Large intestine (tissue), 3 donors: ENCODE results near the gene GNB5. TPM values are rescaled to one million over a fixed set of nuclear protein-coding genes. Genes with fewer than 3 reads are reported as not detected.
"Not testable (repeated sequence)": the region's sequence is repeated elsewhere in the genome, so short reads cannot be mapped to it uniquely, and the experiment has no call there.

ENCODE experiments used
- DNase-seq, 2 donors: peaks; one replicate each; pipeline versions ENCODE4 v3.0.0 to v3.0.0-alpha.2; 2013
- H3K27ac ChIP-seq: one replicate; pipeline ENCODE4 v1.5.1; 2013; ENCODE audit warnings: low read length
- H3K27me3 ChIP-seq: 2 replicates; pipeline ENCODE4 v1.6.1; 2013; ENCODE audit warnings: low read length; ENCODE audit not compliant: control insufficient read depth, insufficient read depth
- H3K36me3 ChIP-seq: 2 replicates; pipeline ENCODE4 v1.6.1; 2013; ENCODE audit warnings: low read length; ENCODE audit not compliant: control insufficient read depth, insufficient read depth
- H3K4me1 ChIP-seq: one replicate; pipeline ENCODE4 v1.6.1; 2013; ENCODE audit warnings: low read length; ENCODE audit not compliant: control insufficient read depth, insufficient read depth
- H3K4me3 ChIP-seq: one replicate; pipeline ENCODE4 v1.5.1; 2013; ENCODE audit warnings: low read length
- H3K9me3 ChIP-seq: one replicate; pipeline ENCODE4 v1.6.1; 2013; ENCODE audit warnings: mild to moderate bottlenecking, low read depth, low read length, moderate library complexity; ENCODE audit not compliant: control insufficient read depth
- WGBS: methylation state at CpG from one replicate; pipeline ENCODE4 v1.1.5; 2013; ENCODE audit warnings: low lambda C conversion rate; ENCODE audit not compliant: insufficient coverage; 5-methylcytosine and 5-hydroxymethylcytosine counted together
- polyA plus RNA-seq: library from polyadenylated mRNA; unstranded; fragments of 120-200 nt; gene quantifications from one replicate; pipeline ENCODE4 v1.2.1, GENCODE V29; 2013

GNB5 gene
- polyA plus RNA-seq, 1 donor = 7.9 TPM

DNA sequence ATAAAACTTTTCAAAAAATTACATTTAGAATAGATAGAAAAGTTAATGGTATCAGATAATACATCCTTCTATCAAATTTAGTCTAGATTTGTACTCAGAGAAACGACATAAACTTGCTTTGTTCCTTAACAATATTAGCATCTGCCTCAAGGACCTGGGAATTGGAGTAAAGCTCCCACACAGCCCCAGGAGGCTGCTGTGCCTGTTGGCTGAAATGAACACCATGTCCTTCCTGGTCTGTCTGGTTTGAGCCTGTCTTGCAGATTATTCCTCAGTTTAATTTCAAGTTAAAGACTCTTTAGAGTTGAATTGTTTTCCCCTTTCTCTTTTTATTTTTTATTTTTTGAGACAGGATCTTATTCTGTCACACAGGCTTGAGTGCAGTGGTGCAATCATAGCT, 19.4 kb downstream of the GNB5 start:
- H3K4me3 ChIP-seq = no peak overlapping the region
- WGBS = no CpG with 5 or more reads among the region's 1 CpG
- no peak for DNase-seq
- no peaks in the 10 kb centered on the region for H3K27me3 ChIP-seq
- no peaks in the 10 kb centered on the region for H3K4me1 ChIP-seq
- H3K36me3 ChIP-seq = no peaks in the 10 kb centered on the region
- no peak overlapping the region for H3K27ac ChIP-seq
- H3K9me3 ChIP-seq = no peaks in the 10 kb centered on the region

DNA sequence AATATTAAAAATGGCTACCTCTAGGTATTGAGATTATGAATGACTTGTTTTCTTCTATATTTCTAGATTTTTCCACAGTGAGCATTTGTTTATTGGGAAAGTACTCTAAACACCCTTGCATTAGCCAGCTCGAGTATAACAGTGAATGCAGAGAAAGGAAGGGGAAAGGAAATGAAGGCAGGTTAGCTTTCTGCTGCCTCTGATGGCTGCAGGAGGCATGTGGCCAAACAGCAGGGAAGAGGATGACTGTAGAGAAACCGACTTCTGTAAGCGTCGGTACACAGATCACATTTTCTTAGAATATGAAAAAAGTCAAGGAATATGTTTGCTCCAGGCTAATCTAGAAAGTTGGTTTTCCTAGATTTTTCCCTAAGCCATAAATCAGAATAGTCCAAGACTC, 19.8 kb downstream of the GNB5 start:
- Histone ChIP-seq H3K4me1 (no peaks in the 10 kb centered on the region), H3K9me3 (no peaks in the 10 kb centered on the region), H3K4me3 (no peak overlapping the region), H3K27me3 (no peaks in the 10 kb centered on the region), H3K27ac (no peak overlapping the region), H3K36me3 (no peaks in the 10 kb centered on the region)
- DNase-seq = no peak
- 30% methylated on average over 2 of the region's 4 CpGs for whole genome bisulfite sequencing

DNA sequence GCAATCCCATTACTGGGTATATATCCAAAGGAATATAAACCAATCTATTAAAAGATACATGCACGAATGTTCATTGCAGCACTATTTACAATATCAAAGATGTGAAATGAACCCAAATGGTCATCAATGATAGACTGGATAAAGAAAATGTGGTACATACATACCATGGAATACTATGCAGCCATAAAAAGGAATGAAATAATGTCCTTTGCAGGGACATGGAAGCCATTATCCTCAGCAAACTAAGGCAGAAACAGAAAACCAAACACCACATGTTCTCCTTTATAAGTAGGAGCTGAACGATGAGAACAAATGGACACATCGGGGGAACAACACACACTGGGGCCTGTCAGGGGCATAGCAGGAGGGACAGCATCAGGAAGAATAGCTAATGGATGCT, 21.0 kb downstream of the GNB5 start:
- H3K27ac ChIP-seq, H3K9me3 ChIP-seq, H3K4me1 ChIP-seq, H3K4me3 ChIP-seq, H3K27me3 ChIP-seq, DNase-seq, H3K36me3 ChIP-seq: not testable (repeated sequence)
- WGBS = 100% methylated on average over 1 of the region's 3 CpGs

DNA sequence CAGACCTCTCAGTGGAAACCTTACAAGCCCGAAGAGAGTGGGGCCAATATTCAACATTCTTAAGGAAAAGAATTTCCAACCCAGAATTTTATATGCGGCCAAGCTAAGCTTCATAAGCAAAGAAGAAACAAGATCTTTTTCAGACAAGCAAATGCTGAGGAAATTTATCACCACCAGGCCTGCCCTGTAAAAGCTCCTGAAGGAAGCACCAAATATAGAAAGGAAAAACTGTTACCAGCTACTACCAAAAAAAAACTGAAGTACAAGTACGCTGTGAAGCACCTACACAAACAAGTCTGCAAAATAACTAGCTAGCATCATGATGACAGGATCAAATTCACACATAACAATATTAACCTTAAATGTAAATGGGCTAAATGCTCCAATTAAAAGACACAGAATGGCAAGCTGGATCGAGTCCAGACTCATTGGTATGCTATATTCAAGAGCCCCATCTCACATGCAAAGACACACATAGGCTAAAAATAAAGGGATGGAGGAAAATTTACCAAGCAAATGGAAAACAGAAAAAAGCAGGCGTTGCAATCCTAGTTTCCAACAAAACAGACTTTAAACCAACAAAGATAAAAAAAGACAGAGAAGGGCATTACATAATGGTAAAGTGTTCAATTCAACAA, 25.6 kb downstream of the GNB5 start:
- not testable (repeated sequence) for H3K27me3 ChIP-seq, H3K4me1 ChIP-seq, H3K27ac ChIP-seq, DNase-seq, H3K9me3 ChIP-seq, H3K36me3 ChIP-seq, H3K4me3 ChIP-seq
- WGBS = no CpG with 5 or more reads among the region's 5 CpGs

DNA sequence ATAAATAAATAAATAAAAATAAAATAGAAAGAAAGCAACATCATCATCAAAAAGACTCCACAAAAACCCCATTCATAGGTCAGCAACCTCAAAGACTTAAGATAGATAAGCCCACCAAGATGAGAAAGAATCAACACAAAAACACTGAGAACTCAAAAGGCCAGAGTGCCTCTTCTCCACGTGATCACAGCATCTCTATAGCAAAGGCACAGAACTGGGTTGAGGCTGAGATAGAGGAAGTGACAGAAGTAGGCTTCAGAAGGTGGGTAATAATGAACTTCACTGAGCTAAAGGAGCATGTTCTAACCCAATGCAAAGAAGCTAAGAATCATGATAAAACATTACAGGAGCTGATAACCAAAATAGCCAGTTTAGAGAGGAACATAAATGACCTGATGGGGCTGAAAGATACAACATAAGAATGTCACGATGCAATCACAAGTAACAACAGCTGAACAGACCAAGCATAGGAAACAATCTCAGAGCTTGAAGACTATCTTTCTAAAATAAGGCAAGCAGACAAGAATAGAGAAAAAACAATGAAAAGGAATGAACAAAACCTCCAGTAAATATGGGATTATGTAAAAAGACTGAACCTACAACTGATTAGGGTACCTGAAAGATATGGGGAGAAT, 26.4 kb downstream of the GNB5 start:
- no peaks in the 10 kb centered on the region for H3K4me1 ChIP-seq
- no CpG with 5 or more reads among the region's 2 CpGs for WGBS
- H3K9me3 ChIP-seq = no peaks in the 10 kb centered on the region
- DNase-seq = no peak
- H3K27me3 ChIP-seq = no peaks in the 10 kb centered on the region
- H3K27ac ChIP-seq = no peak overlapping the region
- no peak overlapping the region for H3K4me3 ChIP-seq
- H3K36me3 ChIP-seq = no peaks in the 10 kb centered on the region

DNA sequence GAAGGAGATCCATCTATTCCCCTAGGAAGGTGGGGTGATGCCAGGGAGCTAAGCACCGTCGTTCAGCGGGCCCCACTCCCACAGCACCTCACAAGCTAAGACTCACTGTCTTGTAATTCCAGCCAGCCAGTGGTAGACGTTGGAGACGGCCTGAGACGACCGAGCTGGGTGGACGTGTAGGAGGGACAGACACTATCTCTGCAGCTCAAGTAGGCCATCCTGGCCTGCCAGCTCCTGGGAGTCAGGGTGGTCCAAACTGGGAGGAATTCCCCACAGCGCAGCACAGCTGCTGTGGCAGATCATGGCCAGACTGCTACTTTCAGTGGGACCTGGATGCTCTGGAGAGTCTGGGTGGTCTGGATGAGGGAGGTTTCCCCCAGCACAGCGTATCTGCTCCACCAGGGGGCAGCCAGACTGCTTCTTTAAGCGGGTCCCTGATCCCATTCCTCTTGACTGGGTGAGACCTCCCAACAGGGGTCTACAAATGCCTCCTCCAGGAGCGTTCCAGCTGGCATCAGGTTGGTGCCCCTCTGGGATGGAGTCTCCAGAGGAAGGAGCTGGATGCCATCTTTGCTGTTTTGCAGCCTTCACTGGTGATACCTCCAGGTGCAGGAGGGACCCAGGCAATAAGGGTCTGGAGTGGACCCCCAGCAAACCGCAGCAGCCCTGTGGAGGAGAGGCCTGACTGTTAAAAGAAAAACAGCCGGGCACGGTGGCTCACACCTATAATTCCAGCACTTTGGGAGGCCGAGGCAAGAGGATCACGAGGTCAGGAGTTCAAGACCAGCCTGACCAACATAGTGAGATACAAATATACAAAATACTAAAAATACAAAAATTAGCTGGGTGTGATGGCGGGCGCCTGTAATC, 27.6 kb downstream of the GNB5 start:
- Histone ChIP-seq H3K4me1 (no peaks in the 10 kb centered on the region), H3K27me3 (no peaks in the 10 kb centered on the region), H3K27ac (no peak overlapping the region), H3K9me3 (no peaks in the 10 kb centered on the region), H3K4me3 (no peak overlapping the region), H3K36me3 (no peaks in the 10 kb centered on the region)
- no CpG with 5 or more reads among the region's 19 CpGs for WGBS
- DNase-seq = no peak

DNA sequence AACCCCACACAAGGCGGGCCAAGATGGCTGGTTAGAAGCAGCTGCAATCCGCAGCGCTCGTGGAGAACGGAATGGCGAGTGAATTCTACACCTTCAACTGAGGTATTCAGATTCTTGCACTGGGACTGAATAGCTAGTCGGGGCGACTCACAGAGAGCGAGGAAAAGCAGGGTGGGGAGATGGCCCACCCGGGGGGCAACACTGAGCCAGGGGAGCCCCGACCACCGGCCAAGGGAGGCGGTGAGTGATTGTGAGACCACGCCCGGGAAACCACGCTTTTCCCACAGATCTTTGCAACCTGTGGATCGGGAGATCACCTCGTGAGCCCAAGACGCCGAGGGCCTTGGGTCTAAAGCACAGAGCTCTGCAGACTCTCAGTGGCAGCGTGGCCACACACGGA, 28.3 kb downstream of the GNB5 start:
- Histone ChIP-seq H3K27me3 (no peaks in the 10 kb centered on the region), H3K36me3 (no peaks in the 10 kb centered on the region), H3K4me1 (no peaks in the 10 kb centered on the region), H3K9me3 (no peaks in the 10 kb centered on the region), H3K27ac (no peak overlapping the region), H3K4me3 (no peak overlapping the region)
- WGBS = no CpG with 5 or more reads among the region's 22 CpGs
- DNase-seq = no peak

DNA sequence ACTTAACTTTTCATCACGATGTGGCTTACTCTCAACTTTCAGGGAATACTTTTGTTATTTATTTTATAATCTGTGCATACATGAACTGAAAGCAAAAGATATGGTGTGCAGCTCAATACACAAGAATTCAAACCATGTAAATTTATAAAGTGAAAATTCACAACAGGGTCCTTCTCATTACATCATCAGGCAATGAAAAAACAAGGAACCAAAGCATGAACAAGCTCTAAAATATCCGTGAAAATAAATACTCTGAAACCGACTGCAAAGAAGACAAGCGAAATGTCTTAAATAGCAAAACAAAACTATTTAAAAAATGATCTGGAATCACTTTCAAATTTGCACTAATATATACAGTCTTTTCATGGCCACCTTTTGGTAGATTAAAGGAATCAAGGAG, 28.9 kb downstream of the GNB5 start:
- H3K4me1 ChIP-seq = no peaks in the 10 kb centered on the region
- H3K27ac ChIP-seq = no peak overlapping the region
- no peak for DNase-seq
- no peaks in the 10 kb centered on the region for H3K36me3 ChIP-seq
- no peaks in the 10 kb centered on the region for H3K9me3 ChIP-seq
- 90% methylated on average over 2 of the region's 4 CpGs for WGBS
- no peaks in the 10 kb centered on the region for H3K27me3 ChIP-seq
- H3K4me3 ChIP-seq = no peak overlapping the region

DNA sequence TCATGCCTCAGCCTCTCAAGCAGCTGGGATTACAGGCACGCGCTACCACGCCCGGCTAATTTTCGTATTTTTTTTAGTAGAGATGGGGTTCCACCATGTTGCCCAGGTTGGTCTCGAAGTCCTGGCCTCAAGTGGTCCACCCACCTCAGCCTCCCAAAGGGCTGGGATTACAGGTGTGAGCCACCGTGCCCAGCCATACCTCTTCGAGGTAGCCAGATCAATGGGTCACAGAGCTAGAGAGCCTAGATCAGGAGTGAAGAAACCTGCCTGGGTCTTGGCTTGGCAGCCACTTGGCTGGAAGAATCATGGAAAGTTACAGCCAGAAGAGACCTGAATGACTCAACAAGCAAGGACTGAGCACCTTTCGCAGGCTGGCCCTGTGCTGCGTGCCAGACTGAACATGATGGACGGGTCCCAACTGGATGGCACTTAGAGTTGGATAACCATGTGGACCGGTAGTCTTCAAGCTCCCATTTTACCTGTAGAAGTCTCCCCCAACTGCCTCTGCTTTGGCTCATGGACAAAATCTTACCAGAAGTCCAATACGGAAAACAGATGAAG, 29.7 kb downstream of the GNB5 start:
- Histone ChIP-seq H3K27me3 (no peaks in the 10 kb centered on the region), H3K36me3 (no peaks in the 10 kb centered on the region), H3K9me3 (no peaks in the 10 kb centered on the region), H3K4me1 (peaks cover 2% of the 10 kb centered on the region), H3K27ac (no peak overlapping the region), H3K4me3 (no peak overlapping the region)
- no CpG with 5 or more reads among the region's 13 CpGs for WGBS
- DNase-seq = no peak

DNA sequence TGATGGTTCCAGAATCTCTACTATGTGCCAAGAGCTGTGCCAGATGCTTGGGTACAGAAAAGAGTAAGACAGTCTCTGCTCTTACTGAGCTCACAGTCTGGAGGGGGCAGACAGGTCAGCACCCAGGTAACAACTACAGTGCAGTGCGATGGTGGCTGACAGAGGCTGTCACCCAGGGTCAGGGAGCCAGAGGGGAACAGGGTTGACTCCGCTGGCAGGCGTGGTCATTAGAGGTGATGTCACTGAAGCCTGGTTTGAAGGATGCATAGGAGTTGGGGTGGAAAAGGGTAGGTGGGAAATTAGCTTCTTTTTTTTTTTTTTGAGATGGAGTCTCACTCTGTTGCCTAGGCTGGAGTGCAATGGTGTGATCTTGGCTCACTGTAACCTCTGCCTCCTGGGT, 31.5 kb downstream of the GNB5 start:
- no peak overlapping the region for H3K4me3 ChIP-seq
- no CpG with 5 or more reads among the region's 3 CpGs for WGBS
- H3K4me1 ChIP-seq = peaks cover 2% of the 10 kb centered on the region
- no peaks in the 10 kb centered on the region for H3K27me3 ChIP-seq
- no peaks in the 10 kb centered on the region for H3K36me3 ChIP-seq
- no peak for DNase-seq
- no peaks in the 10 kb centered on the region for H3K9me3 ChIP-seq
- no peak overlapping the region for H3K27ac ChIP-seq
